Prostate gland (tissue), 2 donors: ENCODE results near the gene TSPO.

ENCODE experiments used
- POLR2A ChIP-seq: fragments of 450-650 bp; IDR thresholded peaks from one replicate; pipeline ENCODE4 v1.6.1; 2016; ENCODE audit warnings: antibody characterized with exemption, mild to moderate bottlenecking
- POLR2AphosphoS5 ChIP-seq: sonication (generic); formaldehyde crosslinking; IDR thresholded peaks from one replicate; pipeline ENCODE4 v1.6.1; 2017; ENCODE audit warnings: antibody characterized with exemption
- TF ChIP-seq, protein P1 (sequence below), 4 experiments: fragments of 200-600 bp in 2 of 4; fragments of 450-650 bp in 2 of 4; sonication (generic) in 2 of 4; IDR thresholded peaks; 1 replicate in 3 of 4; 2 replicates in 1 of 4; pipeline ENCODE4 v1.5.1; 2016 to 2019; ENCODE audit warnings: antibody characterized with exemption in 4 of 4, mild to moderate bottlenecking in 2 of 4, moderate library complexity in 2 of 4

DNA sequence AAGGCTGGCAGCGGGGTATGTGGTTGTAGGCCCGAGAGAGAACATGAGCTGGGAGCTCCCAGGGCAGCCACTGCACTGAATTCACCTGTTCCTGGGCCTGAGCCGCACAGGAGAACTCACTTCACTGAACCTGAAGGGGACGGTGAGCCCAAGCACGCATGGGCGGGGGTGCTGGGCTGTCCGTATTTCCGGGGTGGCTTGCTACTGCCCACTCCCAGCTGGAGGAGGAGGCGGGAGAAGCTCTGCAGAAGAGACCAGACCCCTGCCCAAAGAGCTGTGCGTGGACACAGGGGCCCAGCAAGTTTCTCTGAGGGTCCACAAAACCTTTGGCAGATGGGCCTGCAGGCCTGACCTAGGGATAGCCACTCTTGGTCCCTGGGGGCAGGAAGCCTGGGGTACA lies 30.8 kb downstream of the TSPO start:
- TF ChIP-seq, protein P1, sequence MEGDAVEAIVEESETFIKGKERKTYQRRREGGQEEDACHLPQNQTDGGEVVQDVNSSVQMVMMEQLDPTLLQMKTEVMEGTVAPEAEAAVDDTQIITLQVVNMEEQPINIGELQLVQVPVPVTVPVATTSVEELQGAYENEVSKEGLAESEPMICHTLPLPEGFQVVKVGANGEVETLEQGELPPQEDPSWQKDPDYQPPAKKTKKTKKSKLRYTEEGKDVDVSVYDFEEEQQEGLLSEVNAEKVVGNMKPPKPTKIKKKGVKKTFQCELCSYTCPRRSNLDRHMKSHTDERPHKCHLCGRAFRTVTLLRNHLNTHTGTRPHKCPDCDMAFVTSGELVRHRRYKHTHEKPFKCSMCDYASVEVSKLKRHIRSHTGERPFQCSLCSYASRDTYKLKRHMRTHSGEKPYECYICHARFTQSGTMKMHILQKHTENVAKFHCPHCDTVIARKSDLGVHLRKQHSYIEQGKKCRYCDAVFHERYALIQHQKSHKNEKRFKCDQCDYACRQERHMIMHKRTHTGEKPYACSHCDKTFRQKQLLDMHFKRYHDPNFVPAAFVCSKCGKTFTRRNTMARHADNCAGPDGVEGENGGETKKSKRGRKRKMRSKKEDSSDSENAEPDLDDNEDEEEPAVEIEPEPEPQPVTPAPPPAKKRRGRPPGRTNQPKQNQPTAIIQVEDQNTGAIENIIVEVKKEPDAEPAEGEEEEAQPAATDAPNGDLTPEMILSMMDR (IDR thresholded peaks at IDR 0.05): no peak
- TF ChIP-seq POLR2A (no peak), POLR2AphosphoS5 (no peak)
